Osteocyte (in vitro differentiated cells): ENCODE results near the gene CDC25B. TPM values are rescaled to one million over a fixed set of nuclear protein-coding genes. Genes with fewer than 3 reads are reported as not detected.
"Not testable (repeated sequence)": the region's sequence is repeated elsewhere in the genome, so short reads cannot be mapped to it uniquely, and the experiment has no call there.

ENCODE experiments used
- DNase-seq: peaks from one replicate; pipeline ENCODE4 v3.0.0; 2021; ENCODE audit warnings: mixed read lengths; ENCODE audit not compliant: unreplicated experiment; ENCODE audit errors: extremely low spot score
- H3K27ac Mint-ChIP-seq: one replicate; pipeline ENCODE4 v1.8.0; 2021; ENCODE audit warnings: mild to moderate bottlenecking, mixed read lengths; ENCODE audit not compliant: unreplicated experiment
- H3K27me3 Mint-ChIP-seq: one replicate; pipeline ENCODE4 v1.8.0; 2021; ENCODE audit warnings: mixed read lengths; ENCODE audit not compliant: unreplicated experiment
- H3K36me3 Mint-ChIP-seq: one replicate; pipeline ENCODE4 v1.8.0; 2021; ENCODE audit warnings: mixed read lengths; ENCODE audit not compliant: unreplicated experiment
- H3K4me1 Mint-ChIP-seq: one replicate; pipeline ENCODE4 v1.8.0; 2021; ENCODE audit warnings: mixed read lengths; ENCODE audit not compliant: unreplicated experiment
- H3K4me3 Mint-ChIP-seq: one replicate; pipeline ENCODE4 v1.8.0; 2021; ENCODE audit warnings: mild to moderate bottlenecking, moderate library complexity, mixed read lengths; ENCODE audit not compliant: unreplicated experiment
- H3K9me3 Mint-ChIP-seq: one replicate; pipeline ENCODE4 v1.8.0; 2021; ENCODE audit warnings: mixed read lengths; ENCODE audit not compliant: unreplicated experiment
- CTCF ChIP-seq: fragments of 200-600 bp; sonication (generic); IDR thresholded peaks from 2 replicates; pipeline ENCODE4 v1.5.0; 2021; ENCODE audit warnings: antibody characterized with exemption, mild to moderate bottlenecking, moderate library complexity
- total RNA-seq: library from RNA; stranded (reverse); gene quantifications from 2 replicates; pipeline ENCODE4 v1.2.1, GENCODE V29; 2021

Gene CDC25B
- total RNA-seq, 1 donor from 2014 or later: 197 TPM

- no peak for TF ChIP-seq CTCF
- H3K4me1 Mint-ChIP-seq: peaks cover 23% of the 10 kb centered on the region
- H3K27ac Mint-ChIP-seq: no peak overlapping the region
- no peak for DNase-seq
- no peaks in the 10 kb centered on the region for H3K9me3 Mint-ChIP-seq
- no peaks in the 10 kb centered on the region for H3K27me3 Mint-ChIP-seq
- peaks cover 2% of the 10 kb centered on the region for H3K36me3 Mint-ChIP-seq
- H3K4me3 Mint-ChIP-seq: peak overlapping the region; percentile 21
These were observed 7.4 kb upstream of the CDC25B start for GRCh38 chr20:3788685-3789155.

- peaks cover 21% of the 10 kb centered on the region for H3K4me1 Mint-ChIP-seq
- H3K9me3 Mint-ChIP-seq, DNase-seq, H3K36me3 Mint-ChIP-seq, H3K4me3 Mint-ChIP-seq, H3K27me3 Mint-ChIP-seq, H3K27ac Mint-ChIP-seq: not testable (repeated sequence)
These were observed 6.9 kb upstream of the CDC25B start for GRCh38 chr20:3789201-3789600.

DNA sequence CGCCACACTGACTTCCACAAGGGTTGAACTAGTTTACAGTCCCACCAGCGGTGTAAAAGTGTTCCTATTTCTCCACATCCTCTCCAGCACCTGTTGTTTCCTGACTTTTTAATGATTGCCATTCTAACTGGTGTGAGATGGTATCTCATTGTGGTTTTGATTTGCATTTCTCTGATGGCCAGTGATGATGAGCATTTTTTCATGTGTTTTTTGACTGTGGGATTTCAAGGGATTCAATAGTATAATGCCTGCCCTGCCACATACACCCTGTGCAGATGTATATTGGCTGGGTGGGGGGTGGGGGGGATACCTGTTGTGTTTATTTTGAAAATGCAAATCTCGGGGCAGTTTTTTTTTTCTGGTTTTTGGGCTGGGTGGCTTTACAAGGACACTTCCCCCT, 1.9 kb upstream of the CDC25B start:
- H3K4me3 Mint-ChIP-seq, H3K27me3 Mint-ChIP-seq, DNase-seq, H3K27ac Mint-ChIP-seq, H3K9me3 Mint-ChIP-seq: not testable (repeated sequence)
- Mint-ChIP-seq H3K36me3 (peaks cover 17% of the 10 kb centered on the region), H3K4me1 (peaks cover 32% of the 10 kb centered on the region)

DNA sequence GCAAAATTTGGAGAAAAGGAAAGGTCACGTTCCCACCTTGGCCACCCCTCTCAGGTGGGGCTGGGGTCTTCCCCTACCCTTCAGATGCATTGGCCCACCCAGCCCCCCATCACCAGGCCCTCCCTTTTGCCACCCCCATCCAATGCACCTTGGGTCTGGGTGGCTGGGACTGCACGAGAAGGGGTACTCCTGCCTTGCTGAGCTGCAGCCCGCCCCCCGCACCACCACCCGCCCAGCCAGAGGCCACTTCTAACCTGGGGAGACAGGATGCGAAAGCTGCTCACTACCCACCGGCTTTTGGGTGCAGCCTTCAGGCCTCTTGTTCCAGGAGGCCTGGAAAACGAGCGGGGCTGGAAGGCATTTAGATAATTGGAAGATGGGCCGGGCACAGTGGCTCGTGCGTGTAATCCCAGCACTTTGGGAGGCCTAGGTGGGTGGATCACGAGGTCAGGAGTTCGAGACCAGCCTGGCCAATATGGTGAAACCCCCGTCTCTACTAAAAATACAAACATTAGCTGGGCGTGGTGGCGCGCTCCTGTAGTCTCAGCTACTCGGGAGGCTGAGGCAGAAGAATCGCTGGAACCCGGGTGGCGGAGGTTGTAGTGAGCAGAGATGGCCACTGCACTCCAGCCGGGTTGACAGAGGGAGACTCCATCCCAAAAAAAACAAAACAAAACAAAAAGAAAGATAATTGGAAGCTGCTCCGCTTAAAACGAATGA, 1.2 kb upstream of the CDC25B start:
- H3K4me1 Mint-ChIP-seq: peaks cover 39% of the 10 kb centered on the region
- peak overlapping the region; percentile 96 for H3K27ac Mint-ChIP-seq
- peaks cover 17% of the 10 kb centered on the region for H3K36me3 Mint-ChIP-seq

DNA sequence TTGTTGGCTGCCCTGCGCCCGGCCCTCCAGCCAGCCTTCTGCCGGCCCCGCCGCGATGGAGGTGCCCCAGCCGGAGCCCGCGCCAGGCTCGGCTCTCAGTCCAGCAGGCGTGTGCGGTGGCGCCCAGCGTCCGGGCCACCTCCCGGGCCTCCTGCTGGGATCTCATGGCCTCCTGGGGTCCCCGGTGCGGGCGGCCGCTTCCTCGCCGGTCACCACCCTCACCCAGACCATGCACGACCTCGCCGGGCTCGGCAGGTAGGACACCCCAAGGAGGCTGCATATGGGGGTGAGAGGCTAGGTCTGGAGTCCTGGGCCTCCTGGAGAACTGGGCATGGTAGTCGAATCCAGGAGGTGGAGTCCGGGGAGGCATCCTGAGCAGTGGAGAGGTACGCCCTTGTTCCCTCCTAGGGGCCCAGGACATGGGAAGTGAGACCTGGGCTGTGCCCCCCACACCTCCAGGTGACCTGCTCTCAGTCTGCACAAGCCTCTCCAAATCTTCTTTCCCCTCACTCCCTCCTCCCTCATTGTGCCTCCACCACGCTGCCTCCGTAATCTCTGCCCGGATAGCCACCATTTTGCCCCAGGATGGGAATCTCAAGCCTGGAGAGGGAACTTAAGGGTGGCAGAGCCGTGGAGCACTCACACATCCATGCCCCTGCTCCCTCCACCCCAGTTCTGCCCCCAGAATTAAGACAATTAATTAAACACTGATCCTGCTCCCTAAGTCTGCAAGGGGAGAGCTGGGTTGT, 541 bp downstream of the CDC25B start:
- TF ChIP-seq CTCF: no peak
- no peak for DNase-seq
- peak overlapping the region; percentile 94 for H3K4me3 Mint-ChIP-seq
- H3K36me3 Mint-ChIP-seq: peaks cover 27% of the 10 kb centered on the region
- no peaks in the 10 kb centered on the region for H3K27me3 Mint-ChIP-seq
- H3K9me3 Mint-ChIP-seq: no peaks in the 10 kb centered on the region
- H3K27ac Mint-ChIP-seq: peak overlapping the region; percentile 90
- H3K4me1 Mint-ChIP-seq: peaks cover 54% of the 10 kb centered on the region

More for the DNA sequence above, 1.2 kb upstream of the CDC25B start:
- TF ChIP-seq CTCF: no peak
- no peak for DNase-seq
- Mint-ChIP-seq H3K4me3 (peak overlapping the region; percentile 94), H3K27me3 (no peaks in the 10 kb centered on the region), H3K9me3 (no peaks in the 10 kb centered on the region)

DNA sequence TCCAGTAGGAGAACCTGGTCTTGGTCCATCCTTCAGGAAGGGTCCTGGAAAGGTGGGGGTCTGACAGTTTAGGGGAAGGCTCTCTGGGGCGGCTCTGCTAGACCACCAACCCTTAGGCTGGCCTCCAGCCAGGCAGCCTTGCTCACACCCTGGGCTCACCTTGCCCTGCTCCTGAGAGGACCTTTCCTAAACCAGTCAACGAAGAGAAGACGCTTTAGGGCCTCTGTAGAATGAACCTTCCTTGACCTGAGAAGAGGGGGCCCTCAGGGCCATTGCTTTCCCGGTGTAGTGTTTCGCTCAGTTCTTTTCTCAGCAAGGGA, 1.1 kb downstream of the CDC25B start:
- H3K9me3 Mint-ChIP-seq: no peaks in the 10 kb centered on the region
- peaks cover 58% of the 10 kb centered on the region for H3K4me1 Mint-ChIP-seq

More for the DNA sequence above, 1.1 kb downstream of the CDC25B start:
- no peak for TF ChIP-seq CTCF
- Mint-ChIP-seq H3K27me3 (no peaks in the 10 kb centered on the region), H3K36me3 (peaks cover 32% of the 10 kb centered on the region), H3K4me3 (peak overlapping the region; percentile 94), H3K27ac (peak overlapping the region; percentile 90)
- DNase-seq: no peak
